Activated T-cell treated with anti-CD3 and anti-CD28 coated beads for 4 hours (primary cell): Measurements from ENCODE around the gene GYPB.
"Not testable (repeated sequence)": the region's sequence is repeated elsewhere in the genome, so short reads cannot be mapped to it uniquely, and the experiment has no call there.

Experiments
- DNase-seq: peaks from one replicate; pipeline ENCODE4 v3.0.0-alpha.2; 2020

The GYPB gene

DNA sequence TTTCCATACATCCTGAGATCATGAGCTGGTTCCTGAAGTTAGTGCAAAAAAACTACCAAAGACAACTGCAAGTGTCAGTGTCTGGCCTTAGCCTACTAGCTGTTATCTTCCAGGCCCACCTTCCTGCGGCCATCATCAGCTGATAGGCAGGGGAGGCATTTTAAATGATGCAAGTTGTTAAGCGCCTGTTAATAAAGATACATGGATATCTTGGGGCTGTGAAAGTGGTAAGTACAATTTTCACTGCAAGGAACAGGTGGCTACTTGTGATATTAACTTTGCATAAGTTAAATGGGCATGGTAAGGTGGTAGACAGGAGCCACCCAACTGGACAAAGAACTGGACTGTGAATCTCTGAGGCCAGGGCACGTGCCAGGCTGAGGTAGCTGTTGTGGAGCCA, at the start of gene GYPB:
Gene GYPB (minus strand): TSS at position 104 of the 400 bp plus-strand sequence. CDS start 93 bp downstream, at position 11.
- DNase-seq, result not testable (repeated sequence)

DNA sequence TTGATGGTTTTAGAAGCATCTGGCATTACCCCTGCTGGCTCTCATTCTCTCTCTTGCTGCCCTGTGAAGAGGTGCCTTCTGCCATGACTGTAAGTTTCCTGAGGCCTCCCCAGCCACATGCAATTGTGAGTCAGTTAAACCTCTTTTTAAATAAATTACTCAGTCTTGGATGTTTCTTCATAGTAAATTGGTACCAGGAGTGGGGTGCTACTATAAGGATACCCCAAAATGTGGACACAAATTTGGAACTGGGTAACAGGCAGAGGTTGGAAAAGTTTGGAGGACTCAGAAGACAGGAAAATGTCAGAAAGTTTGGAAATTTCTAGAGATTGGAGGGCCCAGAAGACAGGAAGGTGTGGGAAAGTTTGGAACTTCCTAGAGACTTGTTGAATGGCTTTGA, 42.4 kb upstream of the GYPB start:
- DNase-seq, result not testable (repeated sequence)

DNA sequence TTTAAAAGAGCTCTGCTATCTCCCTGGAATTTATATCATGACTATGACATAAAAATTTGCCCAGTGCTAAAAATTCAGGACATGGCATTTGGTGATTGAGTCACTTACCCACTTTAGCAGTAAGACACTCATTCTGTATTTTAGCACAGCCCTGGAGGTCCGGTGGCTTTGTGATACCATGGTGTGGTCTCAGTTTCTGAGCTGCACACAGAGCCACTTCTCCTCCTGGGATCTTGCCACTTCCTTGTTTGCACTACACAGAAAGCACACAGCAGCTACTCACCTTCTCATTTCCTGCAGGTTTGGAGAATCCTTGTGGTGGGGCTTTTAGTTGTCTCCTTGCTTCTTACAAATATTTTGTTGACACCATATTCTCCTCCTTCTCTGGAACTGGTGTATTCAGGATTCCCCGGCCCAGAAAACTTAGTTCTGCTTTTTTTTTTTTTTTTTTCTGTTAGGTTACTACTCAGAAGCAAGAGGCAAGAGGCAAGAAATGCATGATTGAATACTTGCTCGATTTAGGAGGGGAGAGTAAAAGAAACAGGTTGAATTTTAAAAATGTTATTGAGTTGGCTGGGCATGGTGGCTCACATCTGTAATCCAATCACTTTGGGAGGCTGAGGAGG, 41.2 kb upstream of the GYPB start:
- not testable (repeated sequence) for DNase-seq

DNA sequence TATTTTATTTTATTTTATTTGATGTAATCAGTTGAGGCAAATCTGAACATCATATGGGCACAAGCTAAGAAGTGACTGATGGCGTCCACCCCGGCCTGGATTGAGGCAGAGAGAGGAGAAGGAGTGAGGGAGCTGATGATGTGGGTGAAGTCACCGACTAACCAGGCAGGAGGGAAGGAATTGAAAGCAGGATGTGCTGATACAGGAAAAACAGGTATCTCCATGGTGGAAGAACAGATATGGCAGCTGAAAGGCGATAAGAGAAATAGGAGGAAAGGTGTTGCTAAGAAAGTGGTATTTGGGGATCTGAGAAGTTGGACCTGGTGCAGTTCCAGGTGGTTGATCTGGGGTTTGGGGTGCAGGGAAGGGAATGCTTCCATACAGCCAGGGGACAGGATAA, 37.6 kb upstream of the GYPB start:
- no peak for DNase-seq

DNA sequence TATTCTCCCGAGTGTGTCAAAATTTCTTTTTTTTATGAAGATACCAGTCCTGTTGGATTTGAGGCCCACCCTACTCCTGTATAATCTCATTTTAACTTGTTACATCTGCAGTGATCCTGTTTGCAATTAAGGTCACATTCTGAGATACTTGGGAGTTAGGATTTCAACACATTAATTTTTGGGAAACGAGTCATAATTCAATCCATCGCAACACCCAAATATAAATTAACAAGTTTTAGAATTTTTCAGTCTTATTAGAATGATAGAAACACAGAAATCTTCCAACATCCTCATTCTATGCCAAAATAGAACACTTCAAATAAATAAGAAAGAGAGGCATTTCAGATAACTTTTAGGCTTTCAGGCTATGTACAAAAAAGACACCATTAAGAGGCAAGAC, 36.2 kb upstream of the GYPB start:
- not testable (repeated sequence) for DNase-seq

DNA sequence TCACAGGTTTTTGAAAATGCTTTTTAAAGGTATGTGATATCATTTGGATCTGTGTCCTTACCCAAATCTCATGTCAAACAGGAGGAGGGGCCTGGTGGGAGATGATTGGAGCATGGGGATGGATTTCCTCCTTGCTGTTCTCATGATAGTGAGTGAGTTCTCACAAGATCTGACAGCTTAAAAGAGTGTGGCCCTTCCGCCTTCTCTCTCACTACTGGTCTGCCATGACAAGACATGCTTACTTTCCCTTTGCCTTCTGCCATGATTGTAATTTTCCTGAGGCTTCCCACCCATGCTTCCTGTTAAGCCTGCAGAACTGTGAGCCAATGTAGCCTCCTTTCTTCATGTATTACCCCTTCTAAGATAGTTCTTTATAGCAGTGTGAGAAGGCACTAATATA, 32.3 kb upstream of the GYPB start:
- DNase-seq, result not testable (repeated sequence)

DNA sequence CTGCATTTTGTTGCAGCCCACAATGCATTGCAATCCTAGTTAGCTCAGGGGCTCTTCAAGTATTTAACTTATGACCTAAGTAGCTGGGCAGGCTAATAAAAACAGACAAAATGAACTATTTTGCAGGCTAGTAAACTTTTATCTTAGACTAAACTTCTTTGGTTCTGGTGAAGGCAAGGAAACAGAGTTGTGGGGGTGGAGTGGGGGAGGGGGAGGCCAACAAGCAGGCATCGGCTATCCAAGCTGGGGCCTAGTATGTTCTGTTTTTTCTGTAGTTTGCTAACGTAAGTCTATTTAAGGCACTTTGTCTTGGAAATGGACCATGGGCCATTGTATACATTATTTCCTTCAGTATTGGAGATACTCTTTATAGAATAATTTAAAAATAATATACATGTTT, 31.5 kb upstream of the GYPB start:
- DNase-seq, result not testable (repeated sequence)

DNA sequence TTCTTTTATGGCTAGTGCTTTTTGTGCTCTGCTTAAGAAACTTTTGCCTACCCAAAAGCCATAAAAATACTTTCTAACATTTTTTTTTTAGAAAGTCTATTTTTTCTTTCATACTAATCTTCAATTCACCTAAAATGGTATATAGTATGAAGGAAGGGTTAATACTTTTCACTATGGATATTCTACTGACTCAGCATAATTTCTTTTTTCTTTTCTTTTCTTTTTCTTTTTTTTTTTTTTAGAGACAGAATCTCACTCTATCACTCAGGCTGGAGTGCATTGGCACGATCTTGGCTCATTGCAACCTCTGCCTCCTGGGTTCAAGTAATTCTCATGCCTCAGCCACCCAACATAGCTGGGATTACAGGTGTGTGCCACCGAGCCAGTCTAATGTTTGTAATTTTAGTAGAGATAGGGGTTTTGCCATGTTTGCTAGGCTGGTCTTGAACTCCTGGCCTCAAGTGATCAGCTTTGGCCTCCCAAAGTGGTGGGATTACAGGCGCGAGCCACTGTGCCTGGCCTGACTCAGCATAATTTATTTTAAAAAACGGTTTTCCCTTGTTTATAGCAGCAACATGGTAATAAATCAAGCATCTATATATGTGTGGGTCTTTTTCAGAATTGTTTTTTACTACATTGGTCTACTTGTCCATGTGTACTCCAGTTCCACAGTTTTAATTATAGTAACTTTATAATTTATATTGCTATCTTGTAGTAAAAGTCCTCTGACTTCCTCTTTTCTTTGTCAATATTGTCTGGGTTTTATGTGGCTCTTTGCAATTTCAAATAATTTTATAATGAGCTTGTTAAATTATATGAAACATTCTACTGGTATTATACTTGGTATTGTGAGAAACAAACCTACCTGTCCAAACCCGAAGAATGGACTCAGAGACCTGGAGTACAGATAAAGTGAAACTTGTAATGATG, 30.6 kb upstream of the GYPB start:
- not testable (repeated sequence) for DNase-seq

DNA sequence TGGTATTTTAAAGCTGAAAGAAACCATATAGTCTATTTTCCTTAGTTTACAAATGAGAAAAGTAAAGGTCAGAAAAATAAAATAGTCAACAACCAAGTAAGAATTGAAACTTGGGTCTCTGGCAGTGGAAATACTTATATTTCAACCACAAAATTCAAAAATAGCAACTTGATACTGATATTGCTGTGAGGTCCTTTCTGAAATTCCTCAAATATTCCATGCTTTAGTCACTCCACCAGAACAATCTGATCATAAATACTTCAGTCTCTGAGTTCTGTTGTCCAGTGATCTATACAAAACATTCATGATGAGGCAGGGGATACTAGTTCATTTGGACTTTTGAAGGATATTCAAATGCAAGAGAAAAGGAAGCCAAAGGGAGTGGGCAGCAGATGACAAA, 25.8 kb upstream of the GYPB start:
- DNase-seq, result not testable (repeated sequence)

DNA sequence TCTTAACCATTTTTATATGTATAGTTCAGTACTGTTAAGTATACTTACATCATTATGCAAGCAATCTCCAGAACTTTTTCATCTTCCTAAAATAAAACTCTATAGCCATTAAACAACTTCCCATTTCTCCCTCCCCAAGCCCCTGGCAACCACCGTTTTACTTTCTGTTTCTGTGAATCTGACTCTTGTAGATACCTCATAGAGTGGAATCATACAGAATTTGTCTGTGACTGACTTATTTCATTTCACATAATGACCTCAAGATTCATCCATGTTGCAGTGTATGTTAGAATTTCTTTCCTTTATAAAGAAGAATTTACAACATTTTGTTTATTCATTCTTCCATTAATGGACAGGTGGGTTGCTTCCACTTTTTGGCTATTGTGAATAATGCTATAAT, 13.4 kb upstream of the GYPB start:
- not testable (repeated sequence) for DNase-seq

DNA sequence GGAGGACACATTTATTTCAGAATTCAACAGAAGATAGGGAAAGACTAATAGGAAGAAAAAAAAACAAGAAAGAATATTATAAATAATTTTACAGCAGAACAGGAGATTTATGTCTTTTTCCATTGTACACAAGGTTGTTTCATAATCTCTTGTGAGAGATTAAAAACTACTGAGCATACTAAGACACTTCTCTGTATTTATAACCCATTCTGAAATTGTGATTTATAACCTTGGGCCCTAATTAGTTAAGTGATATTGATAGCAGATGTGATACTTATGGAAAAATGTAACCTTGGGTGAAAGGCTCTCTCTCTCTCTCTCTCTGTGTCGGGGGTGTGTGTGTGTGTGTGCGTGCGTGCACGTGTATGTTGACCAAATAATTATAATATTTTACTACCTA, 12.7 kb upstream of the GYPB start:
- DNase-seq, result not testable (repeated sequence)

DNA sequence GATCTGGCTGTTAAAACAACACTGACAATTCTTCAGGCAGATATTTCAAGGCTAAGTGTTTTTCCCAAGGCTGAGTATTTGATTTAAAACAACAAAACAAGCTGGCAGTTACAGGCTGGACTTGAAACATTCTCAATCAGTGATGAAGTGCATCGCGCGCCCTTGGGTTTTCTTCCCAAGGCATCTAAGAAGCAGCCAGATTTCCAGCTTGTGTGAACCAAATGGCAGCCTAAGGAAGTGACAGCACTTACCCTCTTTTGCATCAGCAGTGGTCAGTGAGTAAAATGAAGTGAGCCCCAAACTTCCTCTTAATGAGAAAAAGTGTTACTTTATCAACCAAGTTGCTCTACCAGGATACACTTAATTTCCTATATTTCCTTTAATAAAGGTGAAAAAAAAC, 12.2 kb upstream of the GYPB start:
- not testable (repeated sequence) for DNase-seq

DNA sequence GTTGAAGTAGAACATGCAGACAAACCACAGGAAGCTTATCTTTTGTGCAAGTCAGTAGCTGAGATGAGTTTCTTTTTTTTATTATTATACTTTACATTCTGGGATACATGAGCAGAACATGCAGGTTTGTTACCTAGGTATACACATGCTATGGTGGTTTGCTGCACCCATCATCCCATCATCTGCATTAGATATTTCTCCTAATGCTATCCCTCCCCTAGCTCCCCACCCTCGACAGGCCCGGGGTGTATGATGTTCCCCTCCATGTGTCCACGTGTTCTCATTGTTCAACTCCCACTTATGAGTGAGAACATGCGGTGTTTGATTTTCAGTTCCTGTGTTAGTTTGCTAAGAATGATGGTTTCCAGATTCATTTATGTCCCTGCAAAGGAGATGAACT, 11.5 kb upstream of the GYPB start:
- DNase-seq, result not testable (repeated sequence)

DNA sequence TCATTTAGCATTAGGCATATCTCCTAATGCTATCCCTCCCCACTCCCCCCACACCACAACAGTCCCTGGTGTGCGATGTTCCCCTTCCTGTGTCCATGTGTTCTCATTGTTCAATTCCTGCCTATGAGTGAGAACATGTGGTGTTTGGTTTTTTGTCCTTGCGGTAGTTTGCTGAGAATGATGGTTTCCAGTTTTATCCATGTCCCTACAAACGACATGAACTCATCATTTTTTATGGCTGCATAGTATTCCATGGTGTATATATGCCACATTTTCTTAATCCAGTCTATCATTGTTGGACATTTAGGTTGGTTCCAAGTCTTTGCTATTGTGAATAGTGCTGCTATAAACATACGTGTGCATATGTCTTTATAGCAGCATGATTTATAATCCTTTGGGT, 7.5 kb upstream of the GYPB start:
- not testable (repeated sequence) for DNase-seq

DNA sequence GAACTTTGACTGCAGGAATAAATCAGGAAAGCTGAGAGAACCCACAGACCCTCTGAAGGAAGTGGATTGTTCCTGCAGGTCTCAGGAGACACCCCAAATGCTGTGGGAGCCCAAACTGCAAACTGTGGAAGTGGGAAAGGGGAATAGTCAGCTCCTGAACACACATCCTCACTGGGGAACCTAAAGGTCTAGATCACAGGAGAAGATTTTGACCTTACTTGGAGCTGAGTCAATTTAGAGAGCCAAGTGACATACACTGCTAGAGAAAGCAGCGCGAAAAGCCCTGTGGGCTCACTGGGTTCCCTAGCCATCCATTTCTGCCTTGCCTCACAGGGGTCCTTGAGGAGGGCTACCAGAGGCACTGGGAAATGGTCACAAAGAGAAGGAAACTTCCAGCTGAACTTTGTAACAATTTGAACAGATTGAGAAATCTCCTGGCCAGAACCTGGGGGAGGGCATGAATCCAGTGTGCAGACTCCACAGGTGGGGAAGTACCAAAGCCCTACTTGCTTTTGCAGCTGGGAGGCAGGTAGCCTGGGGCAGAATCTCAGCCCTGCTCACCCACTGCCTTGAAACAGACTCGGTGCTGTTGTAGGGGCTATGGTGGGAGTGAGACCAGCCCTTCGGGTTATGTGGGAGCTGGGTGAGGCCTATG, 5.3 kb upstream of the GYPB start:
- DNase-seq, result not testable (repeated sequence)

DNA sequence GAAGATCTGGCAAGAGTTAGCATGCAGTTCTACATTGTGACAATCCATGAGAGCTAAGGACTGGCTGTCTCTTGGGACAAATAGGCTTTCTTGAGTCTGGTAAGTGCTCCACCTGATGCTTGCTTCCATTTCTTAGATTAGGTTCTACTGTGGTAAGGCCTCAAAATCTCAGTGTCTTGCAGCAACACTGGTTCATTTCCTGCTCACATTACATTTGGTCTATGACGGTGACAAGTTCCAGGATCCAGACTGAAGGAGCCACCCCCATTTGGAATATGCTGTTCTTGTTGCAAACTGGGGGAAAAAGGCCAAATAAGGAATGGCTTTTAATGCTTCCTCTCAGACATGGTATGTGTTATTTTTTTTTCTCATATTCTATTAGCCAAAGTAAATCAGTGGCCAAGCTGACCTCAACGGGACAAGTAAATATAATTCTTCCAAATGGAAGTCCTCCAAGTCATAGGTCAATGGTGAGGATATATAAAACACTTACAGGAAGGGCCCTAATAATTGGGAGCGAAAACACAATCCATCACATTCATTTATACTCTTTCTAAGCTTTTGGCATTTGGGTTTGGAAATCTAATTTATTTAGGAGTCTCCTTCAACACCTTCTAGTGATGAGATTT, 3.7 kb upstream of the GYPB start:
- DNase-seq, result not testable (repeated sequence)

DNA sequence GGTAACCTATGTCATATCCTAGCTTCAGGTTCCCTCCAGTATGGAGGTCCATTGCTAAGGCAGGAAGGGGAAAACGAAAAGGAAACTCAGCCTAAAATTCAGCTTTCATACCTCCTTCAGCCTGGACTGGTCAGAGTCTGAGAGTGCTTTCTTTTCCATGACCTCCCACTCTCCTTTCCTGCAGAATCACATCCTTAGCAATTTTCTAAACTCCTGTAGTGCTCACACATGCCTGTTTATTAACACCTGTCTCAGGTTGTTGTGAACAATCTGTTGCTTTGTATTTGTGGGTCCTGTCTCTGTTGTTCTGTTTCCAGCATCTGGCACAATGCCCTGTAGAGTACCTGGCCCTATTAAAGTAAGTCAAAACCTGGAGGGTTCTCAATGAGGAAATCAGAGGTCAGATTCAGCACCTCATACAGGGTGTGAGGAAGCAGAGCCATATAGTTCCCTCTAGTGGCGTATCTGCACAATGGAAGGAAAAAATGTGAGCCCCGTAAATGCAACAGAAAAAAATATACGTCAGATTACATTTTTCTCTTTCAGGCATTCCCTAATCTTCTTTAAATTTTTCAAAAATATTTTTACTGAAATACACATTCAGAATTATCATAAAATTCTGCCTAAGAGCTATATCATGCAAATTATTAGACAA, 2.3 kb upstream of the GYPB start:
- not testable (repeated sequence) for DNase-seq

DNA sequence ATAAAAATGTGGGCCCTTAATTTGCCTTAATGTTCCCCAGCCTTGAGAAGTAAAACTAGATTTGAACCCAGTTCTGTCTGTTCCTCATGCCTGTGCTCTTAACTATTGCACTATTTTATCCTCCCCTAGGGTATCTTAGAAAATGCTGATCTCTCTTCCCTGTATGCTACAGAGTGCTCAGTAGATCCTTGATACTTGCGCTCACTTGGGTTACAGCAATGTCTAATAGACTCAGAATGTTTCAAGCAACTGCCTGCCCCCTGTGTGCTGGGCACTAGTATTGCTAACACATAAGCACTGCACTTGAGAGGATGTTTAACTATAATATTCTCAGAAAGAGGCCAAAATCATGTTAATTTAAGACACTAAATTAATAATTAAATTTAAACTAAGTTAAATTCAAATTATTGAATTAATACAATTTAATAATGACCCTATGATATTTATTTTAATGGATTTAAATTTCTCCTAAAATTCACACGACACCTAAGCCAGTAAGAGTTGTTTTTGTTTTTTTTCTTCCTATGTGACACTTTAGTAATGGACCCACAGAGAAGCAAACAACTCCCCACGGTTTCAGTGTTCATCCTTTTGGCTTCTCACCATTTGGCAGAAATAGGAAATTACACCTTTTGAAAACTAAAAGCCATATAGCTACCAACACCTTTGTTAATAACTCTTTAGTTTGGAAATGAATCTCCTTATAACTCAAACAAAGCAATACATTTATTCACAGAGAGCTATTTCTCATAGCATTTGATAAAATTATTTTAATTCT, 768 bp downstream of the GYPB start:
- DNase-seq, result not testable (repeated sequence)

DNA sequence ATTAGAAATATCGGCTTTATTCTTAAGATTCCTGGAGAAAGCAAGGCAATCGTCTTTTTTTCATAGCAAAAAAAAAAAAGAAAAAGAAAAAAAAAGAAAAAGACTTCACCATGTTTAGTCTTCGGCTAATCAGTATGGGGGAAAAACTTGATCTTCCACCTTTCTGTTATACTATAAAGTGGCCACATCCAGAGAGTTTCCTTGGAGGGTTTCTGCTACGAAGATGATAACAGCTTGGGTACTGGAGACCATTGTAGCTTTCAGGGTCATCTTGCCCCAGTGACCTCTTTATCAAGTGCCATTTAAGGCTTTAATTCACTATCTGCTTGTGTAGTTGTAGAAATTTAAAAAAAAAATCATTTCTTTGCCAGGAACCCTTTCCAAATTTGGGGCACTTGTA, 1.9 kb downstream of the GYPB start:
- not testable (repeated sequence) for DNase-seq

DNA sequence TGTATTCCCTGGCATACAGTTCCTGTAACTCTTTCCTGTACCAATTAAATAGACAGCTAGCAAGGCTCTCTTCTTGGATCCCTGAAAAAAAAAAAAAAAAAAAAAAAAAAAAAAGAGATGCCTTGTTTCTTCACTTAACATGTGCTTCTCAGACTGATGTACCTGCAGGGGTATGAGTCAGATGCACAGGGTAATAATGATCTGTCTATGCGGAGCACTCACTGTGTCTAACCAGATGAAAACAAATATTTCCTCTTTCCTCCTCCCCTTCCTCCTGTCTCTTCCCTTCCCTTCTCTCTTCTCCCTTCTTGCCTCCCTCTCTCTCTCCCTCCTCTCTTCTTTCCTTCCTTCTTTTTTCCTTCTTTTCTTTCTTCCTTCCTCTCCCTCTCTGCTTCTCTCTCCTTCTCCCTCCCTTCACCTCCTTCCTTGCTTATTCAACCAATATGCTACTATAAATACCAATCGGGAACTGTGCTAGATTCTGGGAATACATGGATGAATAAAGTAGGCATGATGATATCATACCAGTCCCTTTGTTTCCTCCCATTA, 3.0 kb downstream of the GYPB start:
- DNase-seq, result not testable (repeated sequence)

DNA sequence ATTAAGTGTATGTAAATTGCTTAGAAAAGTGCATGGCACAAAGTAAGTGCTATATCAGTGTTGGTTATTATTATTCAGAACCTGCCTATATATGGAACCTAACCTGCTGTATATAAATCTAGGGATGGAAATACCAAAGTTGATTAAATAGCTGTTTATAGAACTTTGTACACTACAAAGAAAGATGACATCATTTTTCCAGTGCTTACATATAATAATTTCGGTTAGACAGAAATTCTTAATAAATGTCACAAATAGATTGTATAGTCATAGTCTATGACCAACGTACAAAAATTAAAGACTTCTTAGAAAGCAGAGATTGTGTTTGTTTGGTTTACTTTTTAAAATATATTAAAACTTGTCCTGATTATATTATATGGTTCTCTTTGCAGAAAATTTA, 4.4 kb downstream of the GYPB start:
- no peak for DNase-seq
